Testis (tissue), 3 donors: Measurements from ENCODE around the gene TSKU. TPM values are rescaled to one million over a fixed set of nuclear protein-coding genes. Genes with fewer than 3 reads are reported as not detected.

ENCODE experiments used
- DNase-seq: peaks from one replicate; pipeline ENCODE4 v3.0.0-alpha.2; 2019
- H3K27ac ChIP-seq, 2 donors: fragments of 200-600 bp; sonication (generic); one replicate each; pipeline ENCODE4 v1.5.1; 2019
- H3K27me3 ChIP-seq: fragments of 200-600 bp; sonication (generic); one replicate; pipeline ENCODE4 v1.5.1; 2019
- H3K36me3 ChIP-seq: fragments of 200-600 bp; sonication (generic); one replicate; pipeline ENCODE4 v1.5.1; 2017; ENCODE audit warnings: low read depth; ENCODE audit errors: missing control alignments
- H3K4me1 ChIP-seq: fragments of 200-600 bp; sonication (generic); one replicate; pipeline ENCODE4 v1.5.1; 2019
- H3K4me3 ChIP-seq, 2 donors: fragments of 200-600 bp; sonication (generic); one replicate each; pipeline ENCODE4 v1.5.1; 2017 to 2019
- H3K9me3 ChIP-seq: fragments of 200-600 bp; sonication (generic); one replicate; pipeline ENCODE4 v1.5.1; 2017
- POLR2A ChIP-seq: fragments of 450-650 bp; IDR thresholded peaks from one replicate; pipeline ENCODE4 v1.6.1; 2017; ENCODE audit warnings: antibody characterized with exemption, mild to moderate bottlenecking, moderate library complexity
- WGBS, 2 donors: methylation state at CpG; one replicate each; pipeline ENCODE4 v1.1.5; 2018; 5-methylcytosine and 5-hydroxymethylcytosine counted together
- intact Hi-C: fragments of 100-400 bp; cut with DNase I; formaldehyde crosslinking; loops from one replicate; pipeline ENCODE4 v1.15.1; 2023; ENCODE audit warnings: low total_unique reads
- polyA plus RNA-seq: library from polyadenylated mRNA; stranded (reverse); fragments of 350-450 nt; fragmentation: Illumina TruSeq; extraction: RNeasy Lipid Tissue Mini Kit (QIAGEN cat#74804); gene quantifications from one replicate; pipeline ENCODE4 v1.2.3, GENCODE V29; 2014; ENCODE audit warnings: low read depth, low replicate concordance; ENCODE audit not compliant: insufficient read depth
- total RNA-seq, 2 donors: library from RNA; depleted of rRNA; stranded (reverse); fragments of >200 nt; gene quantifications; one replicate each; pipeline ENCODE4 v1.2.3, GENCODE V29; 2016
- TF ChIP-seq, protein P1 (sequence below), 3 experiments: fragments of 450-650 bp in 2 of 3; fragments of 200-600 bp in 1 of 3; sonication (generic) in 1 of 3; IDR thresholded peaks; one replicate each; pipeline ENCODE4 v1.5.1; 2016 to 2019; ENCODE audit warnings: antibody characterized with exemption in 3 of 3, mild to moderate bottlenecking in 2 of 3, moderate library complexity in 1 of 3

Gene TSKU
- total and polyA plus RNA-seq, 3 donors from 2014 or later: 17.1 to 30.2 (median 25.9) TPM

DNA sequence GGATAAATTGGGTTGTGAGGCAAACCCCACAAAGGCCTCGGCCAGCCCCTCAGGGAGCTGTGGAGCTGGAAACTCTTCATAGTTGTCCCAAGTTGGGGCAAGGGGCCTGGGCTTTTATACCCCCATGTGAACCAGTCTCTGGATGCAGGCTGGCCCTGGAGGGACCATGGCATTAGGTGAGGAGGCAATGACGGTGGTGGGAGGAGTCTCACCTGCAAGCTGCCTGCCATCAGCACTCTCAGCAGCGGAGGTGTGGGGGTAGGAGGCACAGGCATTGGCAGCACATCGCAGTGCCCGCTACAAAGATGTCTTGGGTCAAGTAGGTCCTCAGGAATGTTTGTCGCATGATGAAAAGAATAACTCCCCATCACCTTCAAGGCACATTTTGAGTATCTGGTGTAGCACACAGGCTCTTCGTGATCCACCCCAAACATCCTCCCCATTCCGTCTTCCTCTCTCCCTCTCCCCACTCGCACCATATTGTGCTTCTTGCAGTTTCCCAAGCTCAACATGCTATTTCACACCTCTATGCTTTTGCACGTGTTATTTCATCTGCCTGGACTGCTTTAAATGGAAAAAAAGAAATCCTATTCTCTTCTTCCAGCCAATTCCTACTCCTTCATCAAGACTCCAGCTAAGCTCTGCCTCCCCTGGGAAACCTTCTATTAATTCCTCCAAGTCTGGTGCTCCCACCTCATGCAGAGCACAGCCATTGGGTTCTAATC, 18.1 kb upstream of the TSKU start:
- intact Hi-C loops: no loop called here
- Histone ChIP-seq H3K27me3 (no peaks in the 10 kb centered on the region), H3K36me3 (no peaks in the 10 kb centered on the region), H3K27ac (peak overlapping the region in 1 of 2 donors; percentile 75), H3K9me3 (no peaks in the 10 kb centered on the region), H3K4me3 (no peak overlapping the region), H3K4me1 (peaks cover 51% of the 10 kb centered on the region)
- DNase-seq: no peak
- no peak for TF ChIP-seq POLR2A
- TF ChIP-seq, protein P1, sequence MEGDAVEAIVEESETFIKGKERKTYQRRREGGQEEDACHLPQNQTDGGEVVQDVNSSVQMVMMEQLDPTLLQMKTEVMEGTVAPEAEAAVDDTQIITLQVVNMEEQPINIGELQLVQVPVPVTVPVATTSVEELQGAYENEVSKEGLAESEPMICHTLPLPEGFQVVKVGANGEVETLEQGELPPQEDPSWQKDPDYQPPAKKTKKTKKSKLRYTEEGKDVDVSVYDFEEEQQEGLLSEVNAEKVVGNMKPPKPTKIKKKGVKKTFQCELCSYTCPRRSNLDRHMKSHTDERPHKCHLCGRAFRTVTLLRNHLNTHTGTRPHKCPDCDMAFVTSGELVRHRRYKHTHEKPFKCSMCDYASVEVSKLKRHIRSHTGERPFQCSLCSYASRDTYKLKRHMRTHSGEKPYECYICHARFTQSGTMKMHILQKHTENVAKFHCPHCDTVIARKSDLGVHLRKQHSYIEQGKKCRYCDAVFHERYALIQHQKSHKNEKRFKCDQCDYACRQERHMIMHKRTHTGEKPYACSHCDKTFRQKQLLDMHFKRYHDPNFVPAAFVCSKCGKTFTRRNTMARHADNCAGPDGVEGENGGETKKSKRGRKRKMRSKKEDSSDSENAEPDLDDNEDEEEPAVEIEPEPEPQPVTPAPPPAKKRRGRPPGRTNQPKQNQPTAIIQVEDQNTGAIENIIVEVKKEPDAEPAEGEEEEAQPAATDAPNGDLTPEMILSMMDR (IDR thresholded peaks at IDR 0.05): no peak
- WGBS, 2 donors: 80 to 85% methylated on average over 10 of the region's 10 CpGs

DNA sequence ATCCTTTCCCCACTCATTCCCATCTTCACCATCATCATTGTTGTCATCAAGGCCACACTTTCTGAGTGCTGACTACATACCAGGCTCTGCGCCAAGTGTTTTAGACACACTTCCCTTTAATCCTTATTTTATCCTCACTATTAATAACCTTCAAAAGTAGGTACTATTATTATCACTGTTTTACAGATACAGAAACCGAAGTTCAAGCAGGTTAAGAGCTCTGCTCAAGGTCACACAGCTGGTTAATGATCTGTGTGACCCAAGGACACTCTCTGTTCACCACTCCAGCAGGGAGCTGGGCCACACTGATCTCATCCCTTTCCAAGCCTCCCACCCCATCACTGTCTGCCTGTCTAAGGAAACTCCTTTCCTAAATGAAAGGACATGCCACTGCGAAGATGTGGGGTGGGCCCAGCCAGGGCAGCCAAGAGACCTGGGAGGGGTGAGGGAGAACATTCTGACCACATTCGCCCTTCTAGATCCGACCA, 17.2 kb upstream of the TSKU start:
- TF ChIP-seq, protein P1 (IDR thresholded peaks at IDR 0.05): no peak
- no peak for TF ChIP-seq POLR2A
- H3K27ac ChIP-seq: peak overlapping the region; percentile 57 to 75
- H3K4me1 ChIP-seq: peaks cover 59% of the 10 kb centered on the region
- no peaks in the 10 kb centered on the region for H3K27me3 ChIP-seq
- intact Hi-C loops: no loop called here
- no peak overlapping the region for H3K4me3 ChIP-seq
- DNase-seq: no peak
- H3K36me3 ChIP-seq: no peaks in the 10 kb centered on the region
- no peaks in the 10 kb centered on the region for H3K9me3 ChIP-seq
- WGBS, 2 donors: 26 to 37% methylated on average over 5 of the region's 5 CpGs

DNA sequence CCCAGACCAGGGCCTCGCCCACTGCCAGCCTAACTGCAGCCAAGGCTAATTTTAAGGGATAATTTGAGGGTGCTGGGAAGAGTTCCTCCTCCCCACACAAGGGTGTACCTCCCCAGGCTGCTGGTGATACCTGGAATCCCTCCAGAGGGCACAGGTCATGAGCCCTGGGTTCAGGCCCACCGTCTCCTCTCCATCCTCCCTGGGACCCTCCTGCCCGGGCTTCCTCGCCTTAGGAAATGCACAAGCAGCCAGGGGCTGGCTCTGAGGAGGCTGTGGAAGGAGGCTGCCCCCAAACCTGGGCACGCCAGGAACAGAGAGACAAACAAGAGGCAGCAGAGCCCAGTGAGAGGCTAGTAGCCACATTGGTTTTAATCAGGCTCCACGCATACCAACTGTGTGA, 16.6 kb upstream of the TSKU start:
- Histone ChIP-seq H3K9me3 (no peaks in the 10 kb centered on the region), H3K36me3 (no peaks in the 10 kb centered on the region), H3K27ac (peak overlapping the region; percentile 57 to 75), H3K4me1 (peaks cover 65% of the 10 kb centered on the region), H3K27me3 (no peaks in the 10 kb centered on the region), H3K4me3 (no peak overlapping the region)
- intact Hi-C loops: no loop called here
- TF ChIP-seq, protein P1 (IDR thresholded peaks at IDR 0.05): no peak
- TF ChIP-seq POLR2A: no peak
- WGBS, 2 donors: 43 to 75% methylated on average over 4 to 6 of the region's 6 CpGs
- DNase-seq: no peak

DNA sequence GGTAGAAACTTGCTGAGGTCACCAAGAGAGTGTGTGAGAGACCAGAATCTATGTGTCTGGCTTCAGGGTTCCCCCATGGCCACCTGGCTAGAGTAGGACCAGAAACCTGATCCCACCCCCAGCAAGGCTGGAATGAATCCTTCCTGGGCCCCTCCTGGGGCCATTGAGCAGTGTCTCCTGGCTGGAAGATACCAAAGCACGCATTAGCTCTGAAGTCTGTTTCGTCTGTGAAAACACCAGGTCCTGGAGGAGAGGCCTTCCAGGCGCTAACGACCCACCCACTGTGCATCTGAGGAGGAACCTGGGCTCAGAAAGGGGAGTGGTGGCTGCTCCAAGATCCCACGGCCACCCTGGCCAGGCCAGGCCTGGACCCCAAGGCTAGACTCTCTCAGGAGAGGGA, 15.5 kb upstream of the TSKU start:
- peaks cover 74% of the 10 kb centered on the region for H3K4me1 ChIP-seq
- TF ChIP-seq, protein P1 (IDR thresholded peaks at IDR 0.05): no peak
- peak overlapping the region in 1 of 2 donors; percentile 75 for H3K27ac ChIP-seq

More for the DNA sequence above, 15.5 kb upstream of the TSKU start:
- Histone ChIP-seq H3K36me3 (no peaks in the 10 kb centered on the region), H3K9me3 (no peaks in the 10 kb centered on the region), H3K4me3 (no peak overlapping the region), H3K27me3 (no peaks in the 10 kb centered on the region)
- WGBS, 2 donors: 41 to 49% methylated on average over 5 of the region's 5 CpGs
- no peak for DNase-seq
- intact Hi-C loops: no loop called here
